Ishikawa (cell line): ENCODE data around the gene CCDC175.

Experiments used
- CEBPB ChIP-seq: IDR thresholded peaks from 2 replicates; pipeline ENCODE4 v1.6.1; 2012
- CREB1 ChIP-seq: IDR thresholded peaks from 2 replicates; pipeline ENCODE4 v1.6.1; 2012; ENCODE audit warnings: low read depth
- EGR1 ChIP-seq: IDR thresholded peaks from 2 replicates; pipeline ENCODE4 v1.6.1; 2012
- EP300 ChIP-seq: IDR thresholded peaks from 2 replicates; pipeline ENCODE4 v1.6.1; 2012; ENCODE audit warnings: borderline replicate concordance
- FOXM1 ChIP-seq: IDR thresholded peaks from 2 replicates; pipeline ENCODE4 v1.6.1; 2012; ENCODE audit warnings: low read depth, borderline replicate concordance
- MAX ChIP-seq: IDR thresholded peaks from 2 replicates; pipeline ENCODE4 v1.6.1; 2012
- NFIC ChIP-seq: IDR thresholded peaks from 2 replicates; pipeline ENCODE4 v1.6.1; 2012
- RAD21 ChIP-seq: IDR thresholded peaks from 2 replicates; pipeline ENCODE4 v1.6.1; 2012; ENCODE audit warnings: low read depth
- REST ChIP-seq: IDR thresholded peaks from 2 replicates; pipeline ENCODE4 v1.6.1; 2012; ENCODE audit warnings: low read depth, mild to moderate bottlenecking
- TAF1 ChIP-seq: IDR thresholded peaks from 2 replicates; pipeline ENCODE4 v1.6.1; 2012; ENCODE audit warnings: low read depth, mild to moderate bottlenecking
- TCF12 ChIP-seq: IDR thresholded peaks from 2 replicates; pipeline ENCODE4 v1.6.1; 2012; ENCODE audit warnings: low read depth
- TEAD4 ChIP-seq: IDR thresholded peaks from 2 replicates; pipeline ENCODE4 v1.6.1; 2012
- YY1 ChIP-seq: IDR thresholded peaks from 2 replicates; pipeline ENCODE4 v1.6.1; 2012; ENCODE audit warnings: low read depth
- ZBTB7A ChIP-seq: IDR thresholded peaks from 2 replicates; pipeline ENCODE4 v1.6.1; 2012; ENCODE audit warnings: low read depth

- TF ChIP-seq YY1 (no peak), FOXM1 (no peak), TAF1 (no peak), EP300 (no peak), RAD21 (no peak), CREB1 (no peak), REST (no peak), TCF12 (no peak), MAX (no peak), TEAD4 (no peak), EGR1 (no peak), CEBPB (no peak), ZBTB7A (no peak), NFIC (no peak)
Observed at GRCh38 chr14:59490756-59491155, 85.9 kb downstream of the CCDC175 start.
